SK-N-SH (cell line): ENCODE data around the gene TBC1D17. TPM values are rescaled to one million over a fixed set of nuclear protein-coding genes. Genes with fewer than 3 reads are reported as not detected.

Experiments used
- CTCF ChIA-PET: fragments of 300-600, 350-600 bp; formaldehyde crosslinking; extraction: SDS; loops from one replicate; lab custom pipeline; 2021; lab: Yijun Ruan, JAX
- POLR2A ChIA-PET: fragments of 350-600 bp; sonication (Branson Sonifier 250); formaldehyde crosslinking; extraction: SDS; loops from one replicate; lab custom pipeline; 2020; ENCODE audit warnings: antibody characterized with exemption, inconsistent platforms; lab: Yijun Ruan, JAX
- DNase-seq: peaks from one replicate; pipeline ENCODE4 v3.0.0; 2012
- H2AFZ ChIP-seq: fragments of 200-600 bp; sonication (generic); 2 replicates; pipeline ENCODE4 v1.8.1; 2016; ENCODE audit warnings: antibody characterized with exemption, mild to moderate bottlenecking, low read depth
- H3F3A ChIP-seq: fragments of 200-600 bp; sonication (generic); replicated peaks from 2 replicates; pipeline ENCODE3; 2016; ENCODE audit warnings: antibody characterized with exemption, mild to moderate bottlenecking; ENCODE audit not compliant: insufficient read depth
- H3K27ac ChIP-seq, 2 experiments: fragments of 200-500 bp in 1 of 2; fragments of 200-600 bp in 1 of 2; sonication (Bioruptor generic) in 1 of 2; sonication (generic), shearing (Covaris generic) in 1 of 2; 2 replicates each; pipeline versions ENCODE4 v1.5.1 to v1.6.1; 2014 to 2016; ENCODE audit warnings: low read depth in 2 of 2, inconsistent platforms in 1 of 2, low read length in 1 of 2, mild to moderate bottlenecking in 1 of 2, mixed read lengths in 1 of 2
- H3K27me3 ChIP-seq: fragments of 200-600 bp; sonication (generic), shearing (Covaris generic); 2 replicates; pipeline ENCODE4 v1.6.1; 2016; ENCODE audit warnings: mixed run types; ENCODE audit not compliant: insufficient read depth
- H3K36me3 ChIP-seq, 2 experiments: fragments of 200-500 bp in 1 of 2; fragments of 200-600 bp in 1 of 2; sonication (Bioruptor generic) in 1 of 2; sonication (generic) in 1 of 2; replicated peaks in 1 of 2; 2 replicates each; pipeline versions ENCODE3 to v1.5.1; 2014 to 2016; ENCODE audit warnings: low read length in 1 of 2, mild to moderate bottlenecking in 1 of 2; ENCODE audit not compliant: insufficient read depth in 2 of 2, control insufficient read depth in 1 of 2
- H3K4me1 ChIP-seq, 2 experiments: fragments of 200-500 bp in 1 of 2; fragments of 200-600 bp in 1 of 2; sonication (Bioruptor generic) in 1 of 2; sonication (generic), shearing (Covaris generic) in 1 of 2; 2 replicates each; pipeline versions ENCODE4 v1.5.1 to v1.6.1; 2014 to 2016; ENCODE audit warnings: low read depth in 1 of 2, low read length in 1 of 2, mixed run types in 1 of 2; ENCODE audit not compliant: insufficient read depth in 2 of 2, control insufficient read depth in 1 of 2
- H3K4me2 ChIP-seq: fragments of 200-600 bp; sonication (generic), shearing (Covaris generic); 2 replicates; pipeline ENCODE4 v1.6.1; 2017; ENCODE audit warnings: mixed run types
- H3K4me3 ChIP-seq, 2 experiments: fragments of 200-500 bp in 1 of 2; fragments of 200-600 bp in 1 of 2; sonication (Bioruptor generic) in 1 of 2; sonication (generic), shearing (Covaris generic) in 1 of 2; 2 replicates each; pipeline versions ENCODE4 v1.5.1 to v1.8.1; 2014 to 2016; ENCODE audit warnings: low read depth in 2 of 2, inconsistent platforms in 1 of 2, low read length in 1 of 2, mild to moderate bottlenecking in 1 of 2, mixed read lengths in 1 of 2, moderate library complexity in 1 of 2
- H3K79me2 ChIP-seq: fragments of 200-600 bp; sonication (generic); 2 replicates; pipeline ENCODE4 v1.8.1; 2017; ENCODE audit warnings: mild to moderate bottlenecking; ENCODE audit not compliant: insufficient read depth
- H3K9ac ChIP-seq: fragments of 200-600 bp; sonication (generic); 2 replicates; pipeline ENCODE4 v1.6.1; 2017; ENCODE audit warnings: mixed run types
- H3K9me2 ChIP-seq: fragments of 200-600 bp; sonication (generic); 2 replicates; pipeline ENCODE4 v1.6.1; 2017; ENCODE audit warnings: mixed run types
- H3K9me3 ChIP-seq: fragments of 200-600 bp; sonication (generic); 2 replicates; pipeline ENCODE4 v1.6.1; 2017; ENCODE audit warnings: mixed run types, mild to moderate bottlenecking, moderate library complexity
- H4K20me1 ChIP-seq: fragments of 200-600 bp; sonication (generic); 2 replicates; pipeline ENCODE4 v1.6.1; 2017; ENCODE audit warnings: mild to moderate bottlenecking, mixed run types; ENCODE audit not compliant: insufficient read depth
- CHD2 ChIP-seq: fragments of 150-350 bp; IDR thresholded peaks from 2 replicates; pipeline ENCODE4 v1.6.1; 2018; ENCODE audit warnings: low read length; ENCODE audit not compliant: partially characterized antibody
- ELF1 ChIP-seq: IDR thresholded peaks from 2 replicates; pipeline ENCODE4 v1.4.0; 2012
- EP300 ChIP-seq, 2 experiments: IDR thresholded peaks; 2 replicates each; pipeline versions ENCODE4 v1.4.0 to v1.6.1; 2012; ENCODE audit warnings: borderline replicate concordance in 1 of 2, low read depth in 1 of 2, low read length in 1 of 2
- EZH2phosphoT487 ChIP-seq: fragments of 200-600 bp; sonication (generic); IDR thresholded peaks from 2 replicates; pipeline ENCODE4 v1.6.1; 2017; ENCODE audit warnings: low read depth, mixed run types, mild to moderate bottlenecking, antibody characterized with exemption, moderate library complexity, borderline replicate concordance
- FOSL2 ChIP-seq: IDR thresholded peaks from 2 replicates; pipeline ENCODE4 v1.4.0; 2012; ENCODE audit warnings: low read depth, mild to moderate bottlenecking, moderate library complexity, borderline replicate concordance
- FOXJ3 ChIP-seq: sonication (generic); formaldehyde crosslinking; IDR thresholded peaks from 2 replicates; pipeline ENCODE4 v1.5.1; 2020; ENCODE audit warnings: mild to moderate bottlenecking, missing genetic modification reagents
- FOXM1 ChIP-seq: IDR thresholded peaks from 2 replicates; pipeline ENCODE4 v1.4.0; 2012; ENCODE audit warnings: low read depth, mild to moderate bottlenecking
- GABPA ChIP-seq: IDR thresholded peaks from 2 replicates; pipeline ENCODE4 v1.4.0; 2012; ENCODE audit warnings: low read depth, mild to moderate bottlenecking
- GATA2 ChIP-seq: sonication (generic); formaldehyde crosslinking; IDR thresholded peaks from 2 replicates; pipeline ENCODE4 v1.5.0; 2020; ENCODE audit warnings: mild to moderate bottlenecking, missing genetic modification reagents
- IRF3 ChIP-seq: fragments of 150-350 bp; IDR thresholded peaks from 2 replicates; pipeline ENCODE4 v1.6.1; 2016; ENCODE audit warnings: mild to moderate bottlenecking, low read depth, low read length
- MEF2A ChIP-seq: IDR thresholded peaks from 2 replicates; pipeline ENCODE4 v1.4.0; 2012; ENCODE audit warnings: low read depth, borderline replicate concordance
- NRF1 ChIP-seq: IDR thresholded peaks from 2 replicates; pipeline ENCODE4 v1.6.1; 2012; ENCODE audit warnings: low read depth, mild to moderate bottlenecking, low read length
- RFX5 ChIP-seq: IDR thresholded peaks from 2 replicates; pipeline ENCODE4 v1.6.1; 2012; ENCODE audit warnings: mild to moderate bottlenecking, improper control_type of control experiment, low read length
- SIN3A ChIP-seq: IDR thresholded peaks from 2 replicates; pipeline ENCODE4 v1.6.1; 2012; ENCODE audit warnings: low read depth, mild to moderate bottlenecking, low read length, moderate library complexity, borderline replicate concordance
- TCF12 ChIP-seq: IDR thresholded peaks from 2 replicates; pipeline ENCODE4 v1.4.0; 2012
- WGBS: methylation state at CpG from one replicate; pipeline ENCODE4 v1.1.6; 2017; ENCODE audit warnings: low lambda C conversion rate; 5-methylcytosine and 5-hydroxymethylcytosine counted together
- polyA plus RNA-seq, 3 experiments: library from polyadenylated mRNA; depleted of rRNA; stranded (reverse); fragments of >200 nt; gene quantifications; 2 replicates each; pipeline ENCODE4 v1.2.3, GENCODE V29; 2012
- TF ChIP-seq, protein P1 (sequence below): IDR thresholded peaks from 2 replicates; pipeline ENCODE4 v1.6.1; 2012; ENCODE audit warnings: mild to moderate bottlenecking, low read depth, low read length, moderate library complexity
- TF ChIP-seq, protein P2 (sequence below): fragments of 150-350 bp; IDR thresholded peaks from 2 replicates; pipeline ENCODE4 v1.6.1; 2017; ENCODE audit warnings: antibody characterized with exemption, low read length, low read depth, borderline replicate concordance

Gene TBC1D17
- polyA plus RNA-seq, 1 of the 3 experiments (the other 2 are of a cell fraction), result 28.3 TPM

- Histone ChIP-seq H3K9me2 (no peaks in the 10 kb centered on the region), H3K27ac (no peak overlapping the region), H3K9me3 (no peaks in the 10 kb centered on the region), H3K4me3 (no peak overlapping the region), H2AFZ (no peak overlapping the region), H3K36me3 (peaks cover 24 to 28% of the 10 kb centered on the region in 2 experiments), H4K20me1 (peaks cover 44% of the 10 kb centered on the region; the same call in 1 of the 2 replicates), H3K27me3 (no peaks in the 10 kb centered on the region), H3K4me2 (no peak overlapping the region), H3K4me1 (peaks cover 7 to 9% of the 10 kb centered on the region in 2 experiments; a peak in 2 of 4 replicates)
- no peak for DNase-seq
- POLR2A ChIA-PET, result no interaction called here
- 97% methylated on average over 5 of the region's 5 CpGs for WGBS
- TF ChIP-seq FOXJ3 (CRISPR knock-in tag) (no peak), SIN3A (no peak), MEF2A (no peak), RFX5 (no peak), EZH2phosphoT487 (no peak), IRF3 (no peak), GATA2 (CRISPR knock-in tag) (no peak), TCF12 (no peak), FOSL2 (no peak), EP300 (IDR thresholded peaks at IDR 0.05; ENCODE audit: borderline replicate concordance in 1 of 2, low read depth in 1 of 2, low read length in 1 of 2) (no peak), NRF1 (no peak)
- TF ChIP-seq, protein P1, sequence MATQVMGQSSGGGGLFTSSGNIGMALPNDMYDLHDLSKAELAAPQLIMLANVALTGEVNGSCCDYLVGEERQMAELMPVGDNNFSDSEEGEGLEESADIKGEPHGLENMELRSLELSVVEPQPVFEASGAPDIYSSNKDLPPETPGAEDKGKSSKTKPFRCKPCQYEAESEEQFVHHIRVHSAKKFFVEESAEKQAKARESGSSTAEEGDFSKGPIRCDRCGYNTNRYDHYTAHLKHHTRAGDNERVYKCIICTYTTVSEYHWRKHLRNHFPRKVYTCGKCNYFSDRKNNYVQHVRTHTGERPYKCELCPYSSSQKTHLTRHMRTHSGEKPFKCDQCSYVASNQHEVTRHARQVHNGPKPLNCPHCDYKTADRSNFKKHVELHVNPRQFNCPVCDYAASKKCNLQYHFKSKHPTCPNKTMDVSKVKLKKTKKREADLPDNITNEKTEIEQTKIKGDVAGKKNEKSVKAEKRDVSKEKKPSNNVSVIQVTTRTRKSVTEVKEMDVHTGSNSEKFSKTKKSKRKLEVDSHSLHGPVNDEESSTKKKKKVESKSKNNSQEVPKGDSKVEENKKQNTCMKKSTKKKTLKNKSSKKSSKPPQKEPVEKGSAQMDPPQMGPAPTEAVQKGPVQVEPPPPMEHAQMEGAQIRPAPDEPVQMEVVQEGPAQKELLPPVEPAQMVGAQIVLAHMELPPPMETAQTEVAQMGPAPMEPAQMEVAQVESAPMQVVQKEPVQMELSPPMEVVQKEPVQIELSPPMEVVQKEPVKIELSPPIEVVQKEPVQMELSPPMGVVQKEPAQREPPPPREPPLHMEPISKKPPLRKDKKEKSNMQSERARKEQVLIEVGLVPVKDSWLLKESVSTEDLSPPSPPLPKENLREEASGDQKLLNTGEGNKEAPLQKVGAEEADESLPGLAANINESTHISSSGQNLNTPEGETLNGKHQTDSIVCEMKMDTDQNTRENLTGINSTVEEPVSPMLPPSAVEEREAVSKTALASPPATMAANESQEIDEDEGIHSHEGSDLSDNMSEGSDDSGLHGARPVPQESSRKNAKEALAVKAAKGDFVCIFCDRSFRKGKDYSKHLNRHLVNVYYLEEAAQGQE, result no peak
- TF ChIP-seq, all 33 proteins: peak for 0
- Histone ChIP-seq H3K9ac (no peak overlapping the region), H3F3A (peaks cover 13% of the 10 kb centered on the region), H3K79me2 (peaks cover 89% of the 10 kb centered on the region)
- CTCF ChIA-PET, result no interaction called here
Measured at GRCh38 chr19:49925486-49925885, 48.0 kb downstream of the TBC1D17 start.

DNA sequence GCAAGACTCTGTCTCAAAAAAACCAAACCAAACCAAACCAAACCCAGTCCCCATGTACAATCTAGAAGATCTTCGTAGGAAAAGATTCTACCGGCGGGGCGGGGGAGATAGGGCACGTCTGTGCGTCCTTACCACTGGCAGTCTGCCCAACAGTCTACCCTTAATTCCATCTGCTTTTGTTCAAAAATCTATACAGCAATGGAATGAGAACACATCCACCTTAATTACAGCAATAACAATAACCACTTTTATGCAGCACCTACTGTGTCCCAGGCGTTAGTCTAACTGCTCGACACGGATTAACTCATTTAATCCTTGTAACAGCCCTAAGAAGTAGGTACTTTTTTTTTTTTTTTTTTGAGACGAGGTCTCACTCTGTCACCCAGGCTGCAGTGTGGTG lies 49.0 kb downstream of the TBC1D17 start:
- no peaks in the 10 kb centered on the region for H3K9me3 ChIP-seq
- peaks cover 24 to 33% of the 10 kb centered on the region in 2 experiments for H3K36me3 ChIP-seq
- H3K27me3 ChIP-seq, result no peaks in the 10 kb centered on the region
- peaks cover 78% of the 10 kb centered on the region for H3K79me2 ChIP-seq
- peaks cover 18% of the 10 kb centered on the region for H3F3A ChIP-seq
- H3K4me3 ChIP-seq, result no peak overlapping the region
- peaks cover 33% of the 10 kb centered on the region; the same call in 1 of the 2 replicates for H4K20me1 ChIP-seq
- no peak overlapping the region for H3K9ac ChIP-seq
- no peak overlapping the region for H3K4me2 ChIP-seq
- H3K4me1 ChIP-seq, result peaks cover 7 to 10% of the 10 kb centered on the region in 2 experiments; a peak in 2 of 4 replicates
- DNase-seq, result no peak
- ChIA-PET CTCF (no interaction called here), POLR2A (no interaction called here)
- H3K9me2 ChIP-seq, result no peaks in the 10 kb centered on the region
- no peak overlapping the region for H3K27ac ChIP-seq
- no peak overlapping the region for H2AFZ ChIP-seq
- WGBS, result 98% methylated on average over 10 of the region's 10 CpGs
- TF ChIP-seq, protein P2, sequence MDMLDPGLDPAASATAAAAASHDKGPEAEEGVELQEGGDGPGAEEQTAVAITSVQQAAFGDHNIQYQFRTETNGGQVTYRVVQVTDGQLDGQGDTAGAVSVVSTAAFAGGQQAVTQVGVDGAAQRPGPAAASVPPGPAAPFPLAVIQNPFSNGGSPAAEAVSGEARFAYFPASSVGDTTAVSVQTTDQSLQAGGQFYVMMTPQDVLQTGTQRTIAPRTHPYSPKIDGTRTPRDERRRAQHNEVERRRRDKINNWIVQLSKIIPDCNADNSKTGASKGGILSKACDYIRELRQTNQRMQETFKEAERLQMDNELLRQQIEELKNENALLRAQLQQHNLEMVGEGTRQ, result no peak
- TF ChIP-seq RFX5 (no peak), GABPA (no peak), GATA2 (CRISPR knock-in tag) (no peak), ELF1 (no peak), FOXM1 (no peak), NRF1 (no peak), CHD2 (no peak)
- TF ChIP-seq, protein P1, result no peak
